HG02678 (cell line): ENCODE data around the gene TRPM3.

Source experiments
- ATAC-seq: cut with Tn5 transposase; IDR thresholded peaks from one replicate; pipeline ENCODE4 v1.9.1; 2021; ENCODE audit warnings: mild to moderate bottlenecking, moderate library complexity; ENCODE audit not compliant: unreplicated experiment

The TRPM3 gene

GRCh38 chr9:70593241-70593640 lies 528.2 kb downstream of the TRPM3 start:
- no peak for ATAC-seq

GRCh38 chr9:70590315-70590677 lies 531.1 kb downstream of the TRPM3 start:
- ATAC-seq, result no peak

GRCh38 chr9:70589571-70590314 lies 531.7 kb downstream of the TRPM3 start:
- no peak for ATAC-seq

- no peak for ATAC-seq
These were observed 532.4 kb downstream of the TRPM3 start for GRCh38 chr9:70588999-70589398.

GRCh38 chr9:70588381-70588780 lies 533.0 kb downstream of the TRPM3 start:
- ATAC-seq, result no peak

- ATAC-seq, result no peak
These were observed 534.2 kb downstream of the TRPM3 start for GRCh38 chr9:70587201-70587600.

- no peak for ATAC-seq
These were observed 534.9 kb downstream of the TRPM3 start for GRCh38 chr9:70586476-70586875.

GRCh38 chr9:70581955-70582350 lies 539.5 kb downstream of the TRPM3 start:
- ATAC-seq, result no peak

- no peak for ATAC-seq
These were observed 540.0 kb downstream of the TRPM3 start for GRCh38 chr9:70581214-70581954.

- ATAC-seq, result no peak
These were observed 540.7 kb downstream of the TRPM3 start for GRCh38 chr9:70580606-70581195.

- ATAC-seq, result no peak
These were observed 541.7 kb downstream of the TRPM3 start for GRCh38 chr9:70579686-70580085.

- ATAC-seq, result no peak
These were observed 542.7 kb downstream of the TRPM3 start for GRCh38 chr9:70578720-70579119.

- ATAC-seq, result no peak
These were observed 543.8 kb downstream of the TRPM3 start for GRCh38 chr9:70577671-70578070.

- no peak for ATAC-seq
These were observed 545.3 kb downstream of the TRPM3 start for GRCh38 chr9:70576116-70576515.

- no peak for ATAC-seq
These were observed 547.1 kb downstream of the TRPM3 start for GRCh38 chr9:70574151-70574837.

GRCh38 chr9:70573308-70573707 lies 548.1 kb downstream of the TRPM3 start:
- ATAC-seq, result no peak

GRCh38 chr9:70571258-70571657 lies 550.2 kb downstream of the TRPM3 start:
- no peak for ATAC-seq

GRCh38 chr9:70569791-70570190 lies 551.6 kb downstream of the TRPM3 start:
- no peak for ATAC-seq

GRCh38 chr9:70569070-70569772 lies 552.2 kb downstream of the TRPM3 start:
- no peak for ATAC-seq

- no peak for ATAC-seq
These were observed 553.9 kb downstream of the TRPM3 start for GRCh38 chr9:70567511-70567910.

- no peak for ATAC-seq
These were observed 554.7 kb downstream of the TRPM3 start for GRCh38 chr9:70566751-70567150.
